Progenitor cell of endocrine pancreas (in vitro differentiated cells): ENCODE results near the gene TET2. TPM values are rescaled to one million over a fixed set of nuclear protein-coding genes. Genes with fewer than 3 reads are reported as not detected.

Experiments
- DNase-seq: peaks from one replicate; pipeline ENCODE4 v3.0.0; 2021; ENCODE audit warnings: low spot score; ENCODE audit not compliant: unreplicated experiment
- H3K27ac Mint-ChIP-seq: 2 replicates; pipeline ENCODE4 v1.8.0; 2021; ENCODE audit warnings: mild to moderate bottlenecking, moderate library complexity, mixed read lengths
- H3K27me3 Mint-ChIP-seq: 2 replicates; pipeline ENCODE4 v1.8.0; 2021; ENCODE audit warnings: mixed read lengths
- H3K36me3 Mint-ChIP-seq: 2 replicates; pipeline ENCODE4 v1.8.0; 2022; ENCODE audit warnings: mixed read lengths; ENCODE audit not compliant: insufficient read depth
- H3K4me1 Mint-ChIP-seq: 2 replicates; pipeline ENCODE4 v1.8.0; 2021; ENCODE audit warnings: low read depth, mixed read lengths
- H3K4me3 Mint-ChIP-seq: 2 replicates; pipeline ENCODE4 v1.8.0; 2021; ENCODE audit warnings: low read depth, mild to moderate bottlenecking, moderate library complexity, mixed read lengths
- H3K9me3 Mint-ChIP-seq: 2 replicates; pipeline ENCODE4 v1.8.0; 2021; ENCODE audit warnings: low read depth, mixed read lengths
- long read RNA-seq: library from polyadenylated mRNA; unstranded; transcript quantifications from one replicate; pipeline ENCODE4 v2.0.0, GENCODE V29; 2020
- total RNA-seq: library from RNA; stranded (reverse); gene quantifications from 2 replicates; pipeline ENCODE4 v1.2.1, GENCODE V29; 2021
- TF ChIP-seq, protein P1 (sequence below): fragments of 200-600 bp; sonication (generic); IDR thresholded peaks from one replicate; pipeline ENCODE4 v1.5.0; 2021; ENCODE audit warnings: antibody characterized with exemption, mild to moderate bottlenecking; ENCODE audit not compliant: unreplicated experiment

The TET2 gene
- total RNA-seq, result 37.2 and 38.2 TPM in 2 replicates
- long read RNA-seq, full-length matches to known transcripts, result 5 of 255 reads
- long read RNA-seq, partial matches to known transcripts, result 236 of 255 reads
- long read RNA-seq, other reads (novel, unspliced or antisense), result 14 of 255 reads

DNA sequence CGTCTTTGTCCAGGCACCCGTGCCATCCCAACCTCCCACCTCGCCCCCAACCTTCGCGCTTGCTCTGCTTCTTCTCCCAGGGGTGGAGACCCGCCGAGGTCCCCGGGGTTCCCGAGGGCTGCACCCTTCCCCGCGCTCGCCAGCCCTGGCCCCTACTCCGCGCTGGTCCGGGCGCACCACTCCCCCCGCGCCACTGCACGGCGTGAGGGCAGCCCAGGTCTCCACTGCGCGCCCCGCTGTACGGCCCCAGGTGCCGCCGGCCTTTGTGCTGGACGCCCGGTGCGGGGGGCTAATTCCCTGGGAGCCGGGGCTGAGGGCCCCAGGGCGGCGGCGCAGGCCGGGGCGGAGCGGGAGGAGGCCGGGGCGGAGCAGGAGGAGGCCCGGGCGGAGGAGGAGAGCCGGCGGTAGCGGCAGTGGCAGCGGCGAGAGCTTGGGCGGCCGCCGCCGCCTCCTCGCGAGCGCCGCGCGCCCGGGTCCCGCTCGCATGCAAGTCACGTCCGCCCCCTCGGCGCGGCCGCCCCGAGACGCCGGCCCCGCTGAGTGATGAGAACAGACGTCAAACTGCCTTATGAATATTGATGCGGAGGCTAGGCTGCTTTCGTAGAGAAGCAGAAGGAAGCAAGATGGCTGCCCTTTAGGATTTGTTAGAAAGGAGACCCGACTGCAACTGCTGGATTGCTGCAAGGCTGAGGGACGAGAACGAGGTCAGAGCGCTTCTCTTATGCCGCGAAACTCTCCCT is at the start of gene TET2:
Gene TET2, plus strand, starts transcription at position 601 of the 740 bp plus-strand sequence. CDS start 87,067 bp downstream, outside the sequence.
- TF ChIP-seq, protein P1, sequence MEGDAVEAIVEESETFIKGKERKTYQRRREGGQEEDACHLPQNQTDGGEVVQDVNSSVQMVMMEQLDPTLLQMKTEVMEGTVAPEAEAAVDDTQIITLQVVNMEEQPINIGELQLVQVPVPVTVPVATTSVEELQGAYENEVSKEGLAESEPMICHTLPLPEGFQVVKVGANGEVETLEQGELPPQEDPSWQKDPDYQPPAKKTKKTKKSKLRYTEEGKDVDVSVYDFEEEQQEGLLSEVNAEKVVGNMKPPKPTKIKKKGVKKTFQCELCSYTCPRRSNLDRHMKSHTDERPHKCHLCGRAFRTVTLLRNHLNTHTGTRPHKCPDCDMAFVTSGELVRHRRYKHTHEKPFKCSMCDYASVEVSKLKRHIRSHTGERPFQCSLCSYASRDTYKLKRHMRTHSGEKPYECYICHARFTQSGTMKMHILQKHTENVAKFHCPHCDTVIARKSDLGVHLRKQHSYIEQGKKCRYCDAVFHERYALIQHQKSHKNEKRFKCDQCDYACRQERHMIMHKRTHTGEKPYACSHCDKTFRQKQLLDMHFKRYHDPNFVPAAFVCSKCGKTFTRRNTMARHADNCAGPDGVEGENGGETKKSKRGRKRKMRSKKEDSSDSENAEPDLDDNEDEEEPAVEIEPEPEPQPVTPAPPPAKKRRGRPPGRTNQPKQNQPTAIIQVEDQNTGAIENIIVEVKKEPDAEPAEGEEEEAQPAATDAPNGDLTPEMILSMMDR, result no peak
- peak; percentile 55 for DNase-seq
- peak within 1 kb of the TSS; percentile 93 for H3K4me3 Mint-ChIP-seq
- no peaks in the 10 kb centered on the region for H3K9me3 Mint-ChIP-seq
- H3K27me3 Mint-ChIP-seq, result peaks cover 17% of the 10 kb centered on the region
- peaks cover 29% of the 10 kb centered on the region for H3K4me1 Mint-ChIP-seq
- H3K36me3 Mint-ChIP-seq, result no peaks in the 10 kb centered on the region
- peak within 1 kb of the TSS; percentile 100 for H3K27ac Mint-ChIP-seq

GRCh38 chr4:105102016-105102415 is 44.7 kb upstream of the TET2 start:
- Mint-ChIP-seq H3K27me3 (no peaks in the 10 kb centered on the region), H3K27ac (no peak overlapping the region), H3K4me3 (no peak overlapping the region), H3K36me3 (no peaks in the 10 kb centered on the region), H3K4me1 (no peaks in the 10 kb centered on the region), H3K9me3 (peaks cover 13% of the 10 kb centered on the region)
- TF ChIP-seq, protein P1, result no peak
- no peak for DNase-seq

DNA sequence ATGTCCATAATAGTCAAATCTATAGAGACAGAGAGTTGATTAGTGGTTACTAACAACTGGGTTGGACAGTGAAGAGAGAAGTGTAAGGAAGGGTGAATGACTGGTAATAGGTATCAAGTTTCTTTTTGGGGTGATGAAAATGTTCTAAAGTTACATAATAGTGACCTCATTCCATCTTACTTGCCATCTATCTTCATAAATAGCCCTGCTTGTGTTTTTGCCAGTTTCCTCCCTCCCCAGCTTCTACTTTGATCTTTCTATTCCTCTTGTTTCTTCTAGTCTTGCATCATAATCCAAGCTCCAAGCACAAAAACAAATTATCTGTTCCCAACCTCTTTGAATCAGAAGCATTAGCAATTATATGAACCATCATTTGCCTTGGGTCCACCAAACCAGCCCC is 40.2 kb upstream of the TET2 start:
- H3K27me3 Mint-ChIP-seq, result no peaks in the 10 kb centered on the region
- no peaks in the 10 kb centered on the region for H3K9me3 Mint-ChIP-seq
- TF ChIP-seq, protein P1, result no peak
- no peaks in the 10 kb centered on the region for H3K4me1 Mint-ChIP-seq
- no peak for DNase-seq
- no peak overlapping the region for H3K4me3 Mint-ChIP-seq
- H3K27ac Mint-ChIP-seq, result no peak overlapping the region
- no peaks in the 10 kb centered on the region for H3K36me3 Mint-ChIP-seq

DNA sequence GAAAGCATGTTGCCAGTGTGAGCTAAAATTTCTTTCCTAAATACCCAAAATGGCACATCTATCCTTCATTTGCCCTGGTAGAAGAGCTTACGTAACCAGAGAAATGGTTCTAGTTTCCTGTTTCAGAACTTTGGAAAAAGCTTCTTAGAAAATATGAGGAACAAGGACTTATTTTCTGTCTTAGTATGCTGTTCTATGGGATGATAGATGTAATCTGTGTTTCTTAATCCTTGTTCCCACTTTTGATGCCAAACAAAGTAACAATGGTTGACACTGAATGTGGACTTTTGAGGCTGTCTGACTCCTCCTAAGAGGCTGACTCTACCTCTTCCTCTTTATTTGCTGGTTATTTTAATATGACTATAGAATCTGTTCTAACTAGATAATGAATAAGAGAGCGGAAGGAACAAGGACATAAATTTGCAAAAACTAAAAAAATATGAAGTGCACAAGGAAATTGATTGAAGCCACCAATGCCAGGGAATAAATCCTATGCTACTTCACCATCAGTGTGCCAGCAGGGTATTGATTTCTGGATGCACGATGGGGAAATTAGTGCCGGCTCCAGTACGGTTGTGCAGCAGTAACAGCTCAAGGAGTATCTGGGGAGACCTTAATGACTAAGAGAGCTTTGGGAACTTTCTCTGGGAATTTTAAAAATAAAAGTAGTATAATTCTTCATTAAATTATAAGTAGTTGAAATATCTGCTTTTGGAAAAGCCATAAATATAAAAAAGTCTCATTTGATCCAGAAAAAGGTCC is 39.4 kb upstream of the TET2 start:
- Mint-ChIP-seq H3K9me3 (no peaks in the 10 kb centered on the region), H3K27ac (no peak overlapping the region), H3K27me3 (no peaks in the 10 kb centered on the region), H3K4me1 (no peaks in the 10 kb centered on the region), H3K4me3 (no peak overlapping the region), H3K36me3 (no peaks in the 10 kb centered on the region)
- no peak for DNase-seq
- TF ChIP-seq, protein P1, result no peak

DNA sequence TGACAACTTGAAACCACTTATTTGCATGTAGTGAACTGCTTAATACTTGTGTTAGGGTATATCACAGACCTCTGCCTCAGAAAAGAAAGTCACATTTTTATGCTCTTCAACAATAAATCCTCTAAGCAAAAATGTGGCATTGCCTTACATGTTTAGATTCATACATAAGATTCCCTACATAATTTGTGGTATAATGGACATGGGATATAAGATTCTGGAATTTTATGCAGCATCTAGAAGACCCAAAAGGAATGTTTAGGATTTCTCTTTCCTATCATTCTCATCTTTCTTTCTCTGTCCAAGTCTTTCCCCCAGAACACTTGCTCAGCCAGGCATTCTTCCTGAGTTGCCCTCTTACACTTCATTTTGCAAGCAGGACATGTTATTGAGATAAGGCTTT is 37.7 kb upstream of the TET2 start:
- TF ChIP-seq, protein P1, result no peak
- no peak for DNase-seq
- Mint-ChIP-seq H3K27ac (no peak overlapping the region), H3K27me3 (no peaks in the 10 kb centered on the region), H3K4me3 (no peak overlapping the region), H3K9me3 (no peaks in the 10 kb centered on the region), H3K4me1 (no peaks in the 10 kb centered on the region), H3K36me3 (no peaks in the 10 kb centered on the region)
